ENCODE data around the gene MED13L.

MED13L gene

GRCh38 chr12:116220756-116221155, 56.7 kb downstream of the MED13L start:
- peaks cover 0 to 27% of the 10 kb centered on the region in 2 donors for H3K4me1 ChIP-seq (ENCODE audit: control insufficient read depth in 1 of 2, insufficient read depth in 2 of 2, low read length in 2 of 2)

GRCh38 chr12:116217045-116217735, 60.3 kb downstream of the MED13L start:
- Histone ChIP-seq H3K4me3 (ENCODE audit: low read depth in 1 of 2, low read length in 2 of 2) (no peak overlapping the region), H3K36me3 (ENCODE audit: control insufficient read depth in 1 of 2, insufficient read depth in 2 of 2, low read length in 2 of 2) (no peaks in the 10 kb centered on the region), H3K27ac (ENCODE audit: low read length) (no peak overlapping the region), H3K4me1 (ENCODE audit: control insufficient read depth in 1 of 2, insufficient read depth in 2 of 2, low read length in 2 of 2) (peaks cover 3 to 29% of the 10 kb centered on the region in 2 donors), H3K27me3 (ENCODE audit: low read depth, low read length) (no peaks in the 10 kb centered on the region), H3K9me3 (ENCODE audit: control insufficient read depth in 1 of 2, low read length in 2 of 2) (no peaks in the 10 kb centered on the region)

More at GRCh38 chr12:116220756-116221155, 56.7 kb downstream of the MED13L start:
- H3K27me3 ChIP-seq (ENCODE audit: low read depth, low read length) = no peaks in the 10 kb centered on the region
- no peak overlapping the region for H3K4me3 ChIP-seq (ENCODE audit: low read depth in 1 of 2, low read length in 2 of 2)
- no peaks in the 10 kb centered on the region for H3K9me3 ChIP-seq (ENCODE audit: control insufficient read depth in 1 of 2, low read length in 2 of 2)
- no peaks in the 10 kb centered on the region for H3K36me3 ChIP-seq (ENCODE audit: control insufficient read depth in 1 of 2, insufficient read depth in 2 of 2, low read length in 2 of 2)
- no peak overlapping the region for H3K27ac ChIP-seq (ENCODE audit: low read length)

- H3K27me3 ChIP-seq (ENCODE audit: low read depth, low read length) = no peaks in the 10 kb centered on the region
- no peaks in the 10 kb centered on the region for H3K9me3 ChIP-seq (ENCODE audit: control insufficient read depth in 1 of 2, low read length in 2 of 2)
- no peak overlapping the region for H3K27ac ChIP-seq (ENCODE audit: low read length)
- H3K36me3 ChIP-seq (ENCODE audit: control insufficient read depth in 1 of 2, insufficient read depth in 2 of 2, low read length in 2 of 2) = no peaks in the 10 kb centered on the region
- H3K4me1 ChIP-seq (ENCODE audit: control insufficient read depth in 1 of 2, insufficient read depth in 2 of 2, low read length in 2 of 2) = peaks cover 3 to 26% of the 10 kb centered on the region in 2 donors
- no peak overlapping the region for H3K4me3 ChIP-seq (ENCODE audit: low read depth in 1 of 2, low read length in 2 of 2)
These were observed 61.3 kb downstream of the MED13L start for GRCh38 chr12:116216022-116216756.

- Histone ChIP-seq H3K9me3 (ENCODE audit: control insufficient read depth in 1 of 2, low read length in 2 of 2) (no peaks in the 10 kb centered on the region), H3K4me3 (ENCODE audit: low read depth in 1 of 2, low read length in 2 of 2) (no peak overlapping the region), H3K27ac (ENCODE audit: low read length) (no peak overlapping the region), H3K4me1 (ENCODE audit: control insufficient read depth in 1 of 2, insufficient read depth in 2 of 2, low read length in 2 of 2) (peaks cover 3 to 35% of the 10 kb centered on the region in 2 donors), H3K36me3 (ENCODE audit: control insufficient read depth in 1 of 2, insufficient read depth in 2 of 2, low read length in 2 of 2) (no peaks in the 10 kb centered on the region), H3K27me3 (ENCODE audit: low read depth, low read length) (no peaks in the 10 kb centered on the region)
These were observed 62.5 kb downstream of the MED13L start for GRCh38 chr12:116215023-116215422.

- no peaks in the 10 kb centered on the region for H3K27me3 ChIP-seq (ENCODE audit: low read depth, low read length)
- peaks cover 3 to 44% of the 10 kb centered on the region in 2 donors for H3K4me1 ChIP-seq (ENCODE audit: control insufficient read depth in 1 of 2, insufficient read depth in 2 of 2, low read length in 2 of 2)
- no peak overlapping the region for H3K4me3 ChIP-seq (ENCODE audit: low read depth in 1 of 2, low read length in 2 of 2)
These were observed 63.5 kb downstream of the MED13L start for GRCh38 chr12:116213885-116214527.

GRCh38 chr12:116213014-116213413, 64.5 kb downstream of the MED13L start:
- H3K27me3 ChIP-seq (ENCODE audit: low read depth, low read length) = no peaks in the 10 kb centered on the region
- no peaks in the 10 kb centered on the region for H3K9me3 ChIP-seq (ENCODE audit: control insufficient read depth in 1 of 2, low read length in 2 of 2)
- no peak overlapping the region for H3K4me3 ChIP-seq (ENCODE audit: low read depth in 1 of 2, low read length in 2 of 2)
- H3K4me1 ChIP-seq (ENCODE audit: control insufficient read depth in 1 of 2, insufficient read depth in 2 of 2, low read length in 2 of 2) = peaks cover 3 to 36% of the 10 kb centered on the region in 2 donors
- no peak overlapping the region for H3K27ac ChIP-seq (ENCODE audit: low read length)
- H3K36me3 ChIP-seq (ENCODE audit: control insufficient read depth in 1 of 2, insufficient read depth in 2 of 2, low read length in 2 of 2) = no peaks in the 10 kb centered on the region

More at GRCh38 chr12:116213885-116214527, 63.5 kb downstream of the MED13L start:
- no peaks in the 10 kb centered on the region for H3K9me3 ChIP-seq (ENCODE audit: control insufficient read depth in 1 of 2, low read length in 2 of 2)
- H3K27ac ChIP-seq (ENCODE audit: low read length) = no peak overlapping the region
- H3K36me3 ChIP-seq (ENCODE audit: control insufficient read depth in 1 of 2, insufficient read depth in 2 of 2, low read length in 2 of 2) = no peaks in the 10 kb centered on the region

GRCh38 chr12:116210762-116211161, 66.7 kb downstream of the MED13L start:
- H3K27me3 ChIP-seq (ENCODE audit: low read depth, low read length) = no peaks in the 10 kb centered on the region
- no peaks in the 10 kb centered on the region for H3K36me3 ChIP-seq (ENCODE audit: control insufficient read depth in 1 of 2, insufficient read depth in 2 of 2, low read length in 2 of 2)
- H3K4me3 ChIP-seq (ENCODE audit: low read depth in 1 of 2, low read length in 2 of 2) = no peak overlapping the region
- peaks cover 3 to 28% of the 10 kb centered on the region in 2 donors for H3K4me1 ChIP-seq (ENCODE audit: control insufficient read depth in 1 of 2, insufficient read depth in 2 of 2, low read length in 2 of 2)
- H3K27ac ChIP-seq (ENCODE audit: low read length) = no peak overlapping the region
- no peaks in the 10 kb centered on the region for H3K9me3 ChIP-seq (ENCODE audit: control insufficient read depth in 1 of 2, low read length in 2 of 2)

GRCh38 chr12:116210131-116210530, 67.4 kb downstream of the MED13L start:
- Histone ChIP-seq H3K4me3 (ENCODE audit: low read depth in 1 of 2, low read length in 2 of 2) (no peak overlapping the region), H3K36me3 (ENCODE audit: control insufficient read depth in 1 of 2, insufficient read depth in 2 of 2, low read length in 2 of 2) (no peaks in the 10 kb centered on the region), H3K27me3 (ENCODE audit: low read depth, low read length) (no peaks in the 10 kb centered on the region), H3K9me3 (ENCODE audit: control insufficient read depth in 1 of 2, low read length in 2 of 2) (no peaks in the 10 kb centered on the region), H3K4me1 (ENCODE audit: control insufficient read depth in 1 of 2, insufficient read depth in 2 of 2, low read length in 2 of 2) (peaks cover under 1 to 29% of the 10 kb centered on the region in 2 donors), H3K27ac (ENCODE audit: low read length) (no peak overlapping the region)

- H3K4me1 ChIP-seq (ENCODE audit: control insufficient read depth in 1 of 2, insufficient read depth in 2 of 2, low read length in 2 of 2) = peaks cover 0 to 35% of the 10 kb centered on the region in 2 donors
- H3K27me3 ChIP-seq (ENCODE audit: low read depth, low read length) = no peaks in the 10 kb centered on the region
- H3K9me3 ChIP-seq (ENCODE audit: control insufficient read depth in 1 of 2, low read length in 2 of 2) = no peaks in the 10 kb centered on the region
- no peak overlapping the region for H3K27ac ChIP-seq (ENCODE audit: low read length)
- H3K36me3 ChIP-seq (ENCODE audit: control insufficient read depth in 1 of 2, insufficient read depth in 2 of 2, low read length in 2 of 2) = no peaks in the 10 kb centered on the region
- H3K4me3 ChIP-seq (ENCODE audit: low read depth in 1 of 2, low read length in 2 of 2) = no peak overlapping the region
These were observed 68.0 kb downstream of the MED13L start for GRCh38 chr12:116209503-116209902.

GRCh38 chr12:116207274-116207673, 70.2 kb downstream of the MED13L start:
- Histone ChIP-seq H3K4me3 (ENCODE audit: low read depth in 1 of 2, low read length in 2 of 2) (no peak overlapping the region), H3K9me3 (ENCODE audit: control insufficient read depth in 1 of 2, low read length in 2 of 2) (no peaks in the 10 kb centered on the region), H3K36me3 (ENCODE audit: control insufficient read depth in 1 of 2, insufficient read depth in 2 of 2, low read length in 2 of 2) (no peaks in the 10 kb centered on the region), H3K4me1 (ENCODE audit: control insufficient read depth in 1 of 2, insufficient read depth in 2 of 2, low read length in 2 of 2) (peaks cover 0 to 42% of the 10 kb centered on the region in 2 donors), H3K27ac (ENCODE audit: low read length) (no peak overlapping the region), H3K27me3 (ENCODE audit: low read depth, low read length) (no peaks in the 10 kb centered on the region)

GRCh38 chr12:116206828-116207227, 70.7 kb downstream of the MED13L start:
- Histone ChIP-seq H3K9me3 (ENCODE audit: control insufficient read depth in 1 of 2, low read length in 2 of 2) (no peaks in the 10 kb centered on the region), H3K36me3 (ENCODE audit: control insufficient read depth in 1 of 2, insufficient read depth in 2 of 2, low read length in 2 of 2) (no peaks in the 10 kb centered on the region), H3K4me3 (ENCODE audit: low read depth in 1 of 2, low read length in 2 of 2) (no peak overlapping the region), H3K27ac (ENCODE audit: low read length) (no peak overlapping the region), H3K27me3 (ENCODE audit: low read depth, low read length) (no peaks in the 10 kb centered on the region), H3K4me1 (ENCODE audit: control insufficient read depth in 1 of 2, insufficient read depth in 2 of 2, low read length in 2 of 2) (peaks cover 0 to 45% of the 10 kb centered on the region in 2 donors)

All from muscle layer of duodenum (tissue), 2 donors.